LNCAP (cell line): ENCODE measurements around the gene PRKAR1B.

ENCODE experiments used
- CTCF ChIP-seq: fragments of 450-650 bp; IDR thresholded peaks from 2 replicates; pipeline ENCODE4 v1.5.1; 2017; ENCODE audit warnings: mild to moderate bottlenecking

PRKAR1B gene

GRCh38 chr7:532379-533143, 194.5 kb downstream of the PRKAR1B start:
- no peak for TF ChIP-seq CTCF

GRCh38 chr7:531777-532176, 195.3 kb downstream of the PRKAR1B start:
- no peak for TF ChIP-seq CTCF

GRCh38 chr7:528451-528850, 198.6 kb downstream of the PRKAR1B start:
- no peak for TF ChIP-seq CTCF

GRCh38 chr7:527723-528122, 199.4 kb downstream of the PRKAR1B start:
- no peak for TF ChIP-seq CTCF

- TF ChIP-seq CTCF, result no peak
These were observed 200.5 kb downstream of the PRKAR1B start for GRCh38 chr7:526460-527034.

GRCh38 chr7:525740-526139, 201.3 kb downstream of the PRKAR1B start:
- no peak for TF ChIP-seq CTCF

- no peak for TF ChIP-seq CTCF
These were observed 202.3 kb downstream of the PRKAR1B start for GRCh38 chr7:524800-525199.
